GM23338 (cell line): ENCODE data around the gene IL6R. TPM values are rescaled to one million over a fixed set of nuclear protein-coding genes. Genes with fewer than 3 reads are reported as not detected.
A peak's percentile ranks its signal among the peaks of the same experiment; 100 is the strongest.

Experiments
- ATAC-seq: fragments of 200-7000 bp; cut with Tn5 transposase; 3 replicates; pipeline ENCODE4 v1.9.1; 2020
- DNase-seq: peaks from one replicate; pipeline ENCODE4 v3.0.0-alpha.2; 2015; ENCODE audit warnings: low spot score
- H2AFZ ChIP-seq: fragments of 200-600 bp; sonication (generic); 2 replicates; pipeline ENCODE4 v1.8.0; 2016; ENCODE audit warnings: antibody characterized with exemption, mild to moderate bottlenecking, moderate library complexity
- H3F3A ChIP-seq: fragments of 200-600 bp; sonication (generic); replicated peaks from 2 replicates; pipeline ENCODE4 v1.8.0; 2017; ENCODE audit warnings: antibody characterized with exemption, mixed run types, low read depth
- H3K27ac ChIP-seq: fragments of 200-600 bp; sonication (generic); 2 replicates; pipeline ENCODE4 v1.6.1; 2016; ENCODE audit warnings: low read depth
- H3K27me3 ChIP-seq: fragments of 200-600 bp; sonication (generic); 2 replicates; pipeline ENCODE4 v1.8.0; 2016; ENCODE audit warnings: mild to moderate bottlenecking, mixed run types, moderate library complexity; ENCODE audit not compliant: insufficient read depth
- H3K36me3 ChIP-seq: fragments of 200-600 bp; sonication (generic); 2 replicates; pipeline ENCODE4 v1.8.0; 2016; ENCODE audit warnings: mild to moderate bottlenecking; ENCODE audit not compliant: insufficient read depth
- H3K4me1 ChIP-seq: fragments of 200-600 bp; sonication (generic); 2 replicates; pipeline ENCODE4 v1.8.0; 2016; ENCODE audit warnings: mild to moderate bottlenecking, moderate library complexity; ENCODE audit not compliant: insufficient read depth
- H3K4me2 ChIP-seq: fragments of 200-600 bp; sonication (generic); 2 replicates; pipeline ENCODE4 v1.7.1; 2017; ENCODE audit warnings: mixed run types
- H3K4me3 ChIP-seq: fragments of 200-600 bp; sonication (generic); 2 replicates; pipeline ENCODE4 v1.6.1; 2016; ENCODE audit warnings: mixed run types
- H3K79me2 ChIP-seq: fragments of 200-600 bp; sonication (generic); replicated peaks from 2 replicates; pipeline ENCODE4 v1.8.0; 2017; ENCODE audit warnings: mild to moderate bottlenecking; ENCODE audit not compliant: insufficient read depth
- H3K9me2 ChIP-seq: fragments of 200-600 bp; sonication (generic); 2 replicates; pipeline ENCODE4 v1.8.0; 2017; ENCODE audit not compliant: insufficient read depth
- H4K20me1 ChIP-seq: fragments of 200-600 bp; sonication (generic); replicated peaks from 2 replicates; pipeline ENCODE4 v1.8.0; 2017; ENCODE audit warnings: mild to moderate bottlenecking; ENCODE audit not compliant: insufficient read depth
- H3K27ac Mint-ChIP-seq: 2 replicates; pipeline ENCODE4 v1.8.0; 2020; ENCODE audit warnings: inconsistent platforms, mild to moderate bottlenecking, moderate library complexity, mixed read lengths
- H3K27me3 Mint-ChIP-seq: 3 replicates; pipeline ENCODE4 v1.8.0; 2022; ENCODE audit warnings: low read depth, mild to moderate bottlenecking, moderate library complexity, mixed read lengths, inconsistent platforms; ENCODE audit not compliant: insufficient read depth, poor library complexity
- H3K36me3 Mint-ChIP-seq: 3 replicates; pipeline ENCODE4 v1.8.0; 2021; ENCODE audit warnings: low read depth, mild to moderate bottlenecking, inconsistent platforms, moderate library complexity, mixed read lengths
- H3K4me1 Mint-ChIP-seq: 3 replicates; pipeline ENCODE4 v1.8.0; 2020; ENCODE audit warnings: mild to moderate bottlenecking, inconsistent platforms, mixed read lengths
- H3K4me3 Mint-ChIP-seq: 3 replicates; pipeline ENCODE4 v1.8.0; 2021; ENCODE audit warnings: moderate library complexity, mild to moderate bottlenecking, inconsistent platforms, mixed read lengths
- H3K9me3 Mint-ChIP-seq: 3 replicates; pipeline ENCODE4 v1.8.0; 2020; ENCODE audit warnings: moderate library complexity, mild to moderate bottlenecking, inconsistent platforms, mixed read lengths
- CREB1 ChIP-seq: fragments of 250-450 bp; sonication (Bioruptor Pico); IDR thresholded peaks from 2 replicates; pipeline ENCODE4 v1.5.0; 2020; ENCODE audit warnings: low read depth, mild to moderate bottlenecking, moderate library complexity
- EZH2phosphoT487 ChIP-seq: fragments of 200-600 bp; sonication (generic); IDR thresholded peaks from one replicate; pipeline ENCODE4 v1.8.1; 2018; ENCODE audit warnings: antibody characterized with exemption; ENCODE audit not compliant: unreplicated experiment
- JUNB ChIP-seq: IDR thresholded peaks from one replicate; pipeline ENCODE4 v1.6.1; 2016; ENCODE audit warnings: antibody characterized with exemption; ENCODE audit not compliant: unreplicated experiment
- POLR2AphosphoS5 ChIP-seq: IDR thresholded peaks from 2 replicates; pipeline ENCODE4 v1.6.1; 2016; ENCODE audit warnings: antibody characterized with exemption, low read depth
- STAT1 ChIP-seq: IDR thresholded peaks from one replicate; pipeline ENCODE4 v1.6.1; 2016; ENCODE audit warnings: antibody characterized with exemption; ENCODE audit not compliant: unreplicated experiment
- long read RNA-seq: library from polyadenylated mRNA; unstranded; transcript quantifications from one replicate; pipeline ENCODE4 v2.0.0, GENCODE V29; 2020; ENCODE audit not compliant: unreplicated experiment
- polyA plus RNA-seq: library from polyadenylated mRNA; unstranded; fragments of >200 nt; fragmentation: Nextera tagmentation; extraction: Ambion mirVana; gene quantifications from 2 replicates; pipeline ENCODE4 v1.2.1, GENCODE V29; 2016
- total RNA-seq: library from RNA; depleted of rRNA; stranded (reverse); fragments of >200 nt; shearing (Covaris generic); gene quantifications from 2 replicates; pipeline ENCODE4 v1.2.3, GENCODE V29; 2014; rRNA removed
- TF ChIP-seq, protein P1 (sequence below), 2 experiments: fragments of 200-600 bp in 1 of 2; sonication (generic) in 1 of 2; conservative IDR thresholded peaks; 2 replicates each; pipeline versions ENCODE4 v1.5.1 to v1.6.1; 2016 to 2017; ENCODE audit warnings: antibody characterized with exemption in 2 of 2, low read depth in 2 of 2, mild to moderate bottlenecking in 2 of 2, moderate library complexity in 1 of 2
- TF ChIP-seq, protein P2 (sequence below): IDR thresholded peaks from 2 replicates; pipeline ENCODE4 v1.6.1; 2016; ENCODE audit warnings: antibody characterized with exemption
- TF ChIP-seq, protein P3 (sequence below): fragments of 250-450 bp; sonication (Bioruptor Pico); IDR thresholded peaks from 2 replicates; pipeline ENCODE4 v1.5.0; 2020; ENCODE audit warnings: mild to moderate bottlenecking, moderate library complexity

IL6R gene
- total RNA-seq (3.2 and 13.8 TPM in 2 replicates), polyA plus RNA-seq (1.0 and 1.2 TPM in 2 replicates)
- long read RNA-seq, partial matches to known transcripts: 0 of 1 reads
- long read RNA-seq, other reads (novel, unspliced or antisense): 1 of 1 reads

DNA sequence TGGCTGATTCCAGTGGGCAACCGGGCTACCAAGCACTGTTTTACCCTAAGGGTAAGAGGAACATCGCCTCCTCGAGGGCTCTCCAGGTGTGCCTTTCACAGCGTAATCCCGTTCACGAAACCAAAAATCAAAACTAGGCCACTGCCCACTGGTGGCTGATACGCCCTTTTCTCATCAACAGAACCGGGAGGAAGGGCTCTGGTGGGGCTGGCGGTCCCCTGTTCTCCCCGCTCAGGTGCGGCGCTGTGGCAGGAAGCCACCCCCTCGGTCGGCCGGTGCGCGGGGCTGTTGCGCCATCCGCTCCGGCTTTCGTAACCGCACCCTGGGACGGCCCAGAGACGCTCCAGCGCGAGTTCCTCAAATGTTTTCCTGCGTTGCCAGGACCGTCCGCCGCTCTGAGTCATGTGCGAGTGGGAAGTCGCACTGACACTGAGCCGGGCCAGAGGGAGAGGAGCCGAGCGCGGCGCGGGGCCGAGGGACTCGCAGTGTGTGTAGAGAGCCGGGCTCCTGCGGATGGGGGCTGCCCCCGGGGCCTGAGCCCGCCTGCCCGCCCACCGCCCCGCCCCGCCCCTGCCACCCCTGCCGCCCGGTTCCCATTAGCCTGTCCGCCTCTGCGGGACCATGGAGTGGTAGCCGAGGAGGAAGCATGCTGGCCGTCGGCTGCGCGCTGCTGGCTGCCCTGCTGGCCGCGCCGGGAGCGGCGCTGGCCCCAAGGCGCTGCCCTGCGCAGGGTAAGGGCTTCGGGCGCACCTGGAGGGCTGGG is at the start of gene IL6R:
Gene IL6R (plus strand): TSS at position 360 of the 763 bp plus-strand sequence. CDS start 287 bp downstream, at position 647.
- H3K79me2 ChIP-seq: no peaks in the 10 kb centered on the region
- TF ChIP-seq, protein P1, sequence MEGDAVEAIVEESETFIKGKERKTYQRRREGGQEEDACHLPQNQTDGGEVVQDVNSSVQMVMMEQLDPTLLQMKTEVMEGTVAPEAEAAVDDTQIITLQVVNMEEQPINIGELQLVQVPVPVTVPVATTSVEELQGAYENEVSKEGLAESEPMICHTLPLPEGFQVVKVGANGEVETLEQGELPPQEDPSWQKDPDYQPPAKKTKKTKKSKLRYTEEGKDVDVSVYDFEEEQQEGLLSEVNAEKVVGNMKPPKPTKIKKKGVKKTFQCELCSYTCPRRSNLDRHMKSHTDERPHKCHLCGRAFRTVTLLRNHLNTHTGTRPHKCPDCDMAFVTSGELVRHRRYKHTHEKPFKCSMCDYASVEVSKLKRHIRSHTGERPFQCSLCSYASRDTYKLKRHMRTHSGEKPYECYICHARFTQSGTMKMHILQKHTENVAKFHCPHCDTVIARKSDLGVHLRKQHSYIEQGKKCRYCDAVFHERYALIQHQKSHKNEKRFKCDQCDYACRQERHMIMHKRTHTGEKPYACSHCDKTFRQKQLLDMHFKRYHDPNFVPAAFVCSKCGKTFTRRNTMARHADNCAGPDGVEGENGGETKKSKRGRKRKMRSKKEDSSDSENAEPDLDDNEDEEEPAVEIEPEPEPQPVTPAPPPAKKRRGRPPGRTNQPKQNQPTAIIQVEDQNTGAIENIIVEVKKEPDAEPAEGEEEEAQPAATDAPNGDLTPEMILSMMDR (conservative IDR thresholded peaks at IDR 0.05; ENCODE audit: low read depth in 2 of 2): peak; percentile 50 to 71
- peak; percentile 34; the same call in 1 of the 2 replicates for TF ChIP-seq CREB1
- TF ChIP-seq, protein P2, sequence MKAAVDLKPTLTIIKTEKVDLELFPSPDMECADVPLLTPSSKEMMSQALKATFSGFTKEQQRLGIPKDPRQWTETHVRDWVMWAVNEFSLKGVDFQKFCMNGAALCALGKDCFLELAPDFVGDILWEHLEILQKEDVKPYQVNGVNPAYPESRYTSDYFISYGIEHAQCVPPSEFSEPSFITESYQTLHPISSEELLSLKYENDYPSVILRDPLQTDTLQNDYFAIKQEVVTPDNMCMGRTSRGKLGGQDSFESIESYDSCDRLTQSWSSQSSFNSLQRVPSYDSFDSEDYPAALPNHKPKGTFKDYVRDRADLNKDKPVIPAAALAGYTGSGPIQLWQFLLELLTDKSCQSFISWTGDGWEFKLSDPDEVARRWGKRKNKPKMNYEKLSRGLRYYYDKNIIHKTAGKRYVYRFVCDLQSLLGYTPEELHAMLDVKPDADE: no peak
- TF ChIP-seq POLR2AphosphoS5: peak; percentile 61
- Mint-ChIP-seq H3K4me3 (peak within 1 kb of the TSS; percentile 76), H3K36me3 (no peaks in the 10 kb centered on the region; the same call in 2 of the 3 replicates), H3K4me1 (peaks cover 19% of the 10 kb centered on the region), H3K9me3 (no peaks in the 10 kb centered on the region), H3K27me3 (peaks cover 49% of the 10 kb centered on the region), H3K27ac (no peak within 1 kb of the TSS)
- DNase-seq (peak; percentile 91), ATAC-seq (peak; percentile 85)
- H3K4me1 ChIP-seq: peaks cover 16% of the 10 kb centered on the region
- H2AFZ ChIP-seq: peak within 1 kb of the TSS; percentile 99
- no peak within 1 kb of the TSS for H3K27ac ChIP-seq
- peaks cover 42% of the 10 kb centered on the region for H3K27me3 ChIP-seq
- 0 out of 2 replicates have a peak, but pooled peaks cover 6% of the 10 kb centered on the region for H3F3A ChIP-seq
- H4K20me1 ChIP-seq: no peaks in the 10 kb centered on the region
- H3K4me2 ChIP-seq: peak within 1 kb of the TSS; percentile 87
- peak within 1 kb of the TSS; percentile 70 for H3K4me3 ChIP-seq
- no peaks in the 10 kb centered on the region for H3K9me2 ChIP-seq
- no peaks in the 10 kb centered on the region for H3K36me3 ChIP-seq

DNA sequence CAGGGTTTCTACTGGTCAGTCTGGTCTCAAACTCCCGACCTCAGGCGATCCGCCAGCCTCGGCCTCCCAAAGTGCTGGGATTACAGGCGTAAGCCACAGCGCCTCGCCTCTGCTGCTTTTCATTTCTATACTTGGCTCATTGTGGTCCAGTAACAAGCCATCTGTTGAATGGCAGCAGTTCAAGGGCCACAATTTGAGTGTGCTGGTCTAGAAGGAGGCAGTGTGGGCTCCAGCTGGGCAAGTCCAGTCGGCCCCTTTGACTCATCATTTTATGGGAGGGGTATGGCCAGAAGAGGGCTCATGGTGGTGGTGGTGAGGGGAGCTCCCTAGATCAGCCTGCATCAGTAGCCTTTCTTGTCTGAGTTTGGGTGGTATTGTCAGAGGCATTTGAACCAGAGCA is 46.6 kb upstream of the IL6R start:
- peaks cover 2% of the 10 kb centered on the region; the same call in 1 of the 2 replicates for H3F3A ChIP-seq
- no peak overlapping the region for H3K27ac ChIP-seq
- H3K27me3 Mint-ChIP-seq: peaks cover 18% of the 10 kb centered on the region
- no peak overlapping the region for H3K27ac Mint-ChIP-seq
- H3K79me2 ChIP-seq: no peaks in the 10 kb centered on the region
- H3K4me3 Mint-ChIP-seq: no peak overlapping the region
- no peak for ATAC-seq
- peaks cover 3% of the 10 kb centered on the region; the same call in 1 of the 2 replicates for H3K4me1 ChIP-seq
- no peaks in the 10 kb centered on the region for H3K9me2 ChIP-seq
- H2AFZ ChIP-seq: no peak overlapping the region
- H3K4me2 ChIP-seq: no peak overlapping the region
- peaks cover 14% of the 10 kb centered on the region for H3K4me1 Mint-ChIP-seq
- no peaks in the 10 kb centered on the region for H4K20me1 ChIP-seq
- DNase-seq: no peak
- H3K4me3 ChIP-seq: no peak overlapping the region
- H3K36me3 Mint-ChIP-seq: no peaks in the 10 kb centered on the region; the same call in 2 of the 3 replicates
- no peaks in the 10 kb centered on the region for H3K36me3 ChIP-seq
- H3K27me3 ChIP-seq: no peaks in the 10 kb centered on the region
- peaks cover 11% of the 10 kb centered on the region for H3K9me3 Mint-ChIP-seq
- TF ChIP-seq CREB1 (no peak), POLR2AphosphoS5 (no peak), EZH2phosphoT487 (no peak), STAT1 (no peak), JUNB (no peak)
- TF ChIP-seq, protein P3, sequence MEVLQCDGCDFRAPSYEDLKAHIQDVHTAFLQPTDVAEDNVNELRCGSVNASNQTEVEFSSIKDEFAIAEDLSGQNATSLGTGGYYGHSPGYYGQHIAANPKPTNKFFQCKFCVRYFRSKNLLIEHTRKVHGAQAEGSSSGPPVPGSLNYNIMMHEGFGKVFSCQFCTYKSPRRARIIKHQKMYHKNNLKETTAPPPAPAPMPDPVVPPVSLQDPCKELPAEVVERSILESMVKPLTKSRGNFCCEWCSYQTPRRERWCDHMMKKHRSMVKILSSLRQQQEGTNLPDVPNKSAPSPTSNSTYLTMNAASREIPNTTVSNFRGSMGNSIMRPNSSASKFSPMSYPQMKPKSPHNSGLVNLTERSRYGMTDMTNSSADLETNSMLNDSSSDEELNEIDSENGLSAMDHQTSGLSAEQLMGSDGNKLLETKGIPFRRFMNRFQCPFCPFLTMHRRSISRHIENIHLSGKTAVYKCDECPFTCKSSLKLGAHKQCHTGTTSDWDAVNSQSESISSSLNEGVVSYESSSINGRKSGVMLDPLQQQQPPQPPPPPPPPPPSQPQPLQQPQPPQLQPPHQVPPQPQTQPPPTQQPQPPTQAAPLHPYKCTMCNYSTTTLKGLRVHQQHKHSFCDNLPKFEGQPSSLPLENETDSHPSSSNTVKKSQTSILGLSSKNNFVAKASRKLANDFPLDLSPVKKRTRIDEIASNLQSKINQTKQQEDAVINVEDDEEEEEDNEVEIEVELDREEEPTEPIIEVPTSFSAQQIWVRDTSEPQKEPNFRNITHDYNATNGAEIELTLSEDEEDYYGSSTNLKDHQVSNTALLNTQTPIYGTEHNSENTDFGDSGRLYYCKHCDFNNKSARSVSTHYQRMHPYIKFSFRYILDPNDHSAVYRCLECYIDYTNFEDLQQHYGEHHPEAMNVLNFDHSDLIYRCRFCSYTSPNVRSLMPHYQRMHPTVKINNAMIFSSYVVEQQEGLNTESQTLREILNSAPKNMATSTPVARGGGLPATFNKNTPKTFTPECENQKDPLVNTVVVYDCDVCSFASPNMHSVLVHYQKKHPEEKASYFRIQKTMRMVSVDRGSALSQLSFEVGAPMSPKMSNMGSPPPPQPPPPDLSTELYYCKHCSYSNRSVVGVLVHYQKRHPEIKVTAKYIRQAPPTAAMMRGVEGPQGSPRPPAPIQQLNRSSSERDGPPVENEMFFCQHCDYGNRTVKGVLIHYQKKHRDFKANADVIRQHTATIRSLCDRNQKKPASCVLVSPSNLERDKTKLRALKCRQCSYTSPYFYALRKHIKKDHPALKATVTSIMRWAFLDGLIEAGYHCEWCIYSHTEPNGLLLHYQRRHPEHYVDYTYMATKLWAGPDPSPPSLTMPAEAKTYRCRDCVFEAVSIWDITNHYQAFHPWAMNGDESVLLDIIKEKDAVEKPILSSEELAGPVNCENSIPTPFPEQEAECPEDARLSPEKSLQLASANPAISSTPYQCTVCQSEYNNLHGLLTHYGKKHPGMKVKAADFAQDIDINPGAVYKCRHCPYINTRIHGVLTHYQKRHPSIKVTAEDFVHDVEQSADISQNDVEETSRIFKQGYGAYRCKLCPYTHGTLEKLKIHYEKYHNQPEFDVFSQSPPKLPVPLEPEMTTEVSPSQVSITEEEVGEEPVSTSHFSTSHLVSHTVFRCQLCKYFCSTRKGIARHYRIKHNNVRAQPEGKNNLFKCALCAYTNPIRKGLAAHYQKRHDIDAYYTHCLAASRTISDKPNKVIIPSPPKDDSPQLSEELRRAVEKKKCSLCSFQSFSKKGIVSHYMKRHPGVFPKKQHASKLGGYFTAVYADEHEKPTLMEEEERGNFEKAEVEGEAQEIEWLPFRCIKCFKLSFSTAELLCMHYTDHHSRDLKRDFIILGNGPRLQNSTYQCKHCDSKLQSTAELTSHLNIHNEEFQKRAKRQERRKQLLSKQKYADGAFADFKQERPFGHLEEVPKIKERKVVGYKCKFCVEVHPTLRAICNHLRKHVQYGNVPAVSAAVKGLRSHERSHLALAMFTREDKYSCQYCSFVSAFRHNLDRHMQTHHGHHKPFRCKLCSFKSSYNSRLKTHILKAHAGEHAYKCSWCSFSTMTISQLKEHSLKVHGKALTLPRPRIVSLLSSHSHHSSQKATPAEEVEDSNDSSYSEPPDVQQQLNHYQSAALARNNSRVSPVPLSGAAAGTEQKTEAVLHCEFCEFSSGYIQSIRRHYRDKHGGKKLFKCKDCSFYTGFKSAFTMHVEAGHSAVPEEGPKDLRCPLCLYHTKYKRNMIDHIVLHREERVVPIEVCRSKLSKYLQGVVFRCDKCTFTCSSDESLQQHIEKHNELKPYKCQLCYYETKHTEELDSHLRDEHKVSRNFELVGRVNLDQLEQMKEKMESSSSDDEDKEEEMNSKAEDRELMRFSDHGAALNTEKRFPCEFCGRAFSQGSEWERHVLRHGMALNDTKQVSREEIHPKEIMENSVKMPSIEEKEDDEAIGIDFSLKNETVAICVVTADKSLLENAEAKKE: no peak
- TF ChIP-seq, protein P2: no peak
